ENCODE data around the gene HEG1.

HEG1 gene

DNA sequence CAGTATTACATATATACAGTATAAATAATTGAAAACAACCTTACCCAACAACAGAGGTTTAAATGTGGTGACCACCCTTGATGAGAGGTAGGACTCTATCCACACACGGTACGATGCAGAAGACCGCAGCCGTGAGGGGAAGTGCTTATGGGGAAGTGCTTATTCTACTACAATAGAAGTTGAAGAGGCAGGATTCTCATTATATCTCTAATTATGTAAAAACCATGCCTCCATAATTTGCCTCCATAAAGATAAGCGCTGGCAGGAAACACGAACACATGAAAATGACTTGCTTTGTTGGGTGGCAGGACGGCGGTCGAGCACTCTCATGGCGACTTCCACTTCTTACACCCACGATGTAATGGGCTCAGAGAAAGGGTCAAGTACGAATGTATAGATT, 114.0 kb downstream of the HEG1 start:
- Histone ChIP-seq H3K9ac (ENCODE audit: low read length) (no peak overlapping the region), H3K36me3 (ENCODE audit: low read length) (no peaks in the 10 kb centered on the region), H3K27me3 (ENCODE audit: low read length) (no peaks in the 10 kb centered on the region; the same call in 1 of the 2 replicates), H2AFZ (ENCODE audit: low read depth, low read length, severe bottlenecking) (no peak overlapping the region), H3K4me2 (ENCODE audit: low read depth, low read length, poor library complexity, severe bottlenecking) (no peak overlapping the region), H3K9me3 (ENCODE audit: insufficient read depth, low read length) (no peaks in the 10 kb centered on the region), H3K79me2 (ENCODE audit: insufficient read depth, low read length) (no peaks in the 10 kb centered on the region), H3F3A (ENCODE audit: insufficient read depth) (no peaks in the 10 kb centered on the region), H4K20me1 (ENCODE audit: low read depth, low read length) (no peaks in the 10 kb centered on the region), H3K27ac (ENCODE audit: low read depth, low read length) (no peak overlapping the region), H3K4me3 (ENCODE audit: insufficient read depth, low read length, poor library complexity, severe bottlenecking) (no peak overlapping the region), H3K9me2 (replicated peaks; ENCODE audit: insufficient read depth, low read length) (no peaks in the 10 kb centered on the region)
- TF ChIP-seq, protein P1, sequence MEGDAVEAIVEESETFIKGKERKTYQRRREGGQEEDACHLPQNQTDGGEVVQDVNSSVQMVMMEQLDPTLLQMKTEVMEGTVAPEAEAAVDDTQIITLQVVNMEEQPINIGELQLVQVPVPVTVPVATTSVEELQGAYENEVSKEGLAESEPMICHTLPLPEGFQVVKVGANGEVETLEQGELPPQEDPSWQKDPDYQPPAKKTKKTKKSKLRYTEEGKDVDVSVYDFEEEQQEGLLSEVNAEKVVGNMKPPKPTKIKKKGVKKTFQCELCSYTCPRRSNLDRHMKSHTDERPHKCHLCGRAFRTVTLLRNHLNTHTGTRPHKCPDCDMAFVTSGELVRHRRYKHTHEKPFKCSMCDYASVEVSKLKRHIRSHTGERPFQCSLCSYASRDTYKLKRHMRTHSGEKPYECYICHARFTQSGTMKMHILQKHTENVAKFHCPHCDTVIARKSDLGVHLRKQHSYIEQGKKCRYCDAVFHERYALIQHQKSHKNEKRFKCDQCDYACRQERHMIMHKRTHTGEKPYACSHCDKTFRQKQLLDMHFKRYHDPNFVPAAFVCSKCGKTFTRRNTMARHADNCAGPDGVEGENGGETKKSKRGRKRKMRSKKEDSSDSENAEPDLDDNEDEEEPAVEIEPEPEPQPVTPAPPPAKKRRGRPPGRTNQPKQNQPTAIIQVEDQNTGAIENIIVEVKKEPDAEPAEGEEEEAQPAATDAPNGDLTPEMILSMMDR (IDR thresholded peaks at IDR 0.05; ENCODE audit: insufficient read depth, low read length, poor library complexity, severe bottlenecking), result no peak
- TF ChIP-seq EZH2phosphoT487 (conservative IDR thresholded peaks at IDR 0.05; ENCODE audit: low read length), result no peak

DNA sequence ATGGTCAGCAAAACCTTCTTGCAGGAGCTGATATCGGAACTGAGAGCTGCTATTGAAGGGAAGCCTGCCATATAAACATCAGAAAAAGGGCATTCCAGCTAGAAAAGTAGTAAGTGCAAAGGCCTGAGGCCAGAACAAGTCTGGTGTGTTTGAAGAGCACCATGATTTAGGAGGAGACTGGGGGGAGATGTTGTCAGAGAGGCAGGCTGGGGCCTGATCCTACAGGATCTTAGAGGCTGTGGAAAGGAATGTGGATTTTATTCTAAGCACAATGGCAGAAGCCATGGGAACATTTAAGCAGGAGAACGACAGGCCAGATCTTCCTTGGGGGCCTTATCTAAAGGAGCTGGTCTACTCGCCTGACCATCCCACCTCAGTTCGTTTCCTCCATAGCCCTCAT, 116.1 kb downstream of the HEG1 start:
- Histone ChIP-seq H4K20me1 (ENCODE audit: low read depth, low read length) (no peaks in the 10 kb centered on the region), H3K27me3 (ENCODE audit: low read length) (no peaks in the 10 kb centered on the region), H2AFZ (ENCODE audit: low read depth, low read length, severe bottlenecking) (no peak overlapping the region), H3K27ac (ENCODE audit: low read depth, low read length) (no peak overlapping the region), H3K79me2 (ENCODE audit: insufficient read depth, low read length) (no peaks in the 10 kb centered on the region), H3F3A (ENCODE audit: insufficient read depth) (no peaks in the 10 kb centered on the region), H3K4me3 (ENCODE audit: insufficient read depth, low read length, poor library complexity, severe bottlenecking) (no peak overlapping the region), H3K9me3 (ENCODE audit: insufficient read depth, low read length) (no peaks in the 10 kb centered on the region), H3K9ac (ENCODE audit: low read length) (no peak overlapping the region), H3K4me2 (ENCODE audit: low read depth, low read length, poor library complexity, severe bottlenecking) (no peak overlapping the region), H3K9me2 (replicated peaks; ENCODE audit: insufficient read depth, low read length) (no peaks in the 10 kb centered on the region), H3K36me3 (ENCODE audit: low read length) (no peaks in the 10 kb centered on the region)
- TF ChIP-seq, protein P1 (IDR thresholded peaks at IDR 0.05; ENCODE audit: insufficient read depth, low read length, poor library complexity, severe bottlenecking), result no peak
- no peak for TF ChIP-seq EZH2phosphoT487 (conservative IDR thresholded peaks at IDR 0.05; ENCODE audit: low read length)

DNA sequence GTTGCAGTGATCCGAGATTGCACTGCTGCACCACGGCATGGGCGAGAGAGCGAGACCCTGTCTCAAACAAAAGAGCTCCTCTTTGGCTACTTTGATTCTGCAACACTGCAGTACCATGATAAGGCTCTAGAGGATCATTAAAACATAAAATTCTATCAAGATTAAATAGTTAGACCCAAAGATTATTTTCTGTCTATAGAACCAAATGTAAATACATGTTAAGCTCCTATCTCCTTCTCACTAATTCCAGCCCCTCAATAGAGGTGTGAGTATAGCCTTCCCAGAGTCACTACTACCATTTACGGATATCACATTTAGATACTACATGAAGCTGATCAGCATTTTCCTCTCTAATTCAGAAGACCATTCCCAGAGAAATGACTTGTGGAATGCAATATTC, 116.9 kb downstream of the HEG1 start:
- no peak overlapping the region for H3K4me3 ChIP-seq (ENCODE audit: insufficient read depth, low read length, poor library complexity, severe bottlenecking)
- no peak overlapping the region for H3K9ac ChIP-seq (ENCODE audit: low read length)
- no peaks in the 10 kb centered on the region for H4K20me1 ChIP-seq (ENCODE audit: low read depth, low read length)
- no peaks in the 10 kb centered on the region for H3K27me3 ChIP-seq (ENCODE audit: low read length)
- H3K36me3 ChIP-seq (ENCODE audit: low read length), result no peaks in the 10 kb centered on the region
- H3K4me2 ChIP-seq (ENCODE audit: low read depth, low read length, poor library complexity, severe bottlenecking), result no peak overlapping the region
- H3K9me3 ChIP-seq (ENCODE audit: insufficient read depth, low read length), result no peaks in the 10 kb centered on the region
- TF ChIP-seq, protein P1 (IDR thresholded peaks at IDR 0.05; ENCODE audit: insufficient read depth, low read length, poor library complexity, severe bottlenecking), result no peak
- no peak for TF ChIP-seq EZH2phosphoT487 (conservative IDR thresholded peaks at IDR 0.05; ENCODE audit: low read length)
- no peaks in the 10 kb centered on the region for H3F3A ChIP-seq (ENCODE audit: insufficient read depth)
- H2AFZ ChIP-seq (ENCODE audit: low read depth, low read length, severe bottlenecking), result no peak overlapping the region
- H3K79me2 ChIP-seq (ENCODE audit: insufficient read depth, low read length), result no peaks in the 10 kb centered on the region
- no peak overlapping the region for H3K27ac ChIP-seq (ENCODE audit: low read depth, low read length)
- H3K9me2 ChIP-seq (replicated peaks; ENCODE audit: insufficient read depth, low read length), result no peaks in the 10 kb centered on the region

All from SU-DHL-6 (cell line).